GM21390 (cell line): Measurements from ENCODE around the gene IRF3.

Experiments used
- ATAC-seq: cut with Tn5 transposase; IDR thresholded peaks from one replicate; pipeline ENCODE4 v1.9.1; 2021; ENCODE audit not compliant: unreplicated experiment

The IRF3 gene

DNA sequence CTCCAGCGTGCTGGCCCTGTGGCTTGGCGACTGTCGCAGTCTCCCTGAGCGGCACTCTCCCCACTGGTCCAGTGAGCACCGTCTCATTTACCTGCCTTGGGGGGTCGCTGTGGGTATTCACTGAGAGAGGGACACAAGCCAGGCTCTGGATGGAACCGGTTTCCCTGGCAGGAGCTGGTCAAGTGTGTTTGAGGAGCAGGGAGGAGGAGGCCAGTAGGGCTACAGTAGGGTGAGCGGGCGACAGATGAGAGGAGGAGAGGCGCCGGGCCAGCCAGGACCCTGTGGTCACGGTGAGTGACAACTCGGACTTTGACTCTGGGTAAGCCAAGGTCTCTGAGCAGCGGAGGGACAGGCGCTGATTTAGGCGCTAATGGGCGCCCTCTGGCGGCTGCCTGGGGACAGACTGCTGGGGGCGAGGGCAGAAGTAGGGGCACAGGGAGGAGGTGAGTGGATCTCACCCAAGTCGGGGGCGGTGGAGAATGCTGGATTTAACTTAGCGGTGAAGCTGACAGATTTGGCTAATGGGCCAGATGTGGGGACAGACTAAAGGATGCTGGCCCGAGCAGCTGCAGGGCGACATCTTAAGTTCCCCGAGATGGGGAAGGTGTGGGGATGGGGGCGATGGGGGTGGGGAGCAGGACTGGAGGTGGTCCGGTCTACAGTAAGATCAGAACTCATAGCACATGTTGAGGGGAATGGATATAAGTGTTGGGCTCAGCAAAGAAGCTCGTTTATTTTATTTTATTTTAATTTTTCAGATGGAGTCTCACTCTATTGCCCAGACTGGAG, 6.7 kb upstream of the IRF3 start:
- no peak for ATAC-seq

DNA sequence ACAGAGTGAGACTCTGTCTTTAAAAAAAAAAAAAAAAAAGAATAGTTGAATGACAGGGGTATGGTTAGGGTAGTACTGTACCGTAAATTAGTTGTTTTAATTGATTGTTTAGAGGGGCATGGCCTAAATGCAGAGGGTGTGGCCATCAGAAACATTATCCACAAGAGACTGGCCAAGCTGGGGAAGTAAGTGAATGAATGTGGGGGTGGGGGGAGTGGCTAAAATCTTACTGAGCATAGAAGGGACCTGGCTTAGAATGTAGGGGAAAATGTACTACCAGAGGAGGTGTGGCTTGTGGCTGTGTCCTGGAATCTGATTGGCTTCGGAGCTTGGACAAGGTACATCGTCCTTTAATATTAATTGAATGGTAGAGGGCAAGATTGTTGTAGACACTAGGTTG, 3.9 kb upstream of the IRF3 start:
- no peak for ATAC-seq

DNA sequence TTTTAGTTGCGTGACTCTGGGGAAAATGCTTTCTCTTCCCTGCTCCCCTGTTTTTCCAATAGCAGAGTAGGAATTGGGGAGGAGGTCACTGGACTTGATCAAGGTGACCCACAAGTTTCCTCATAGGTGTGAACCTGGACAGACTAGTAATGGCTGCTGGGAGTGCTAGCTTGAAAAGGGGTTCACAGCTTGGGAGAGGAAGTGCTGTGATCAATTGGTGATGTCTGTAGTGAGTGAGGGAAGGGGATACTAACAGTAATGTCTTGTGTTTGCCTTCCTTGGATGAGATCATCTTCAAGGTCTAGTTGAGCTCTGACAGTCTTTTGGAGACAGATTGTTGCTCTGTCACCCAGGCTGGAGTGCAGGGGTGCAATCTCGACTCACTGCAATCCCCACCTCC, 1.8 kb upstream of the IRF3 start:
- ATAC-seq: no peak

DNA sequence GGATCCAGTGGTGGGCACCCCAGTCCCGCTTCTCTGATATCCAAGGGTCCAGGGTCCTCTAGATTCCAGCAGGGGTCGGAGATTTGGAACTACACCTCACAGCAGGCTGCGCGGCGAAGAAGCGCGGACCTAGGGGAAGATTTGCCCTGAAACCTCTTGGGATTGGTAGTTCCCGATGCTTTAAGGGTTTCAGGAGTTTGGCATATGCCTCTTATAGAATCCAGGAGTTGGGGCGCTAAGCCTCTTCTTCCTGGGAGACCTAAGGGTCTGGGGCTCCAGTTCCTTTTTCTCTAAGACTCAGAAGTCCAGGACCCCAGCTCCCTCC, 425 bp upstream of the IRF3 start:
- ATAC-seq: no peak

DNA sequence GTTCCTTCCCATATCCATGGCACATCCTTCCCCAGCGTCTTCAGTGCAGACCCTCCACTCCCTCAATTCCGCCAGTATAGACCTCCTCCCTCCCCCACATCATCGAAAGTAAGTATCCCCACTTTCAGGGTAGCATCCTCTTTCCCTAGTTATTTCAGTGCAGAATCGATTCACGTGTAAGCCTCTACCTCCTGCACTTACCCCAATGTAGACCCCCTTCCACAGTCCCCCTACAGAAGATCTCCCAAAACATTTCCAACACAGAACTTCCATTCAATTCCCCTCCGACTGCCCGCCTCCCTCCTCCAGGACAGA, 664 bp downstream of the IRF3 start:
- ATAC-seq: no peak

DNA sequence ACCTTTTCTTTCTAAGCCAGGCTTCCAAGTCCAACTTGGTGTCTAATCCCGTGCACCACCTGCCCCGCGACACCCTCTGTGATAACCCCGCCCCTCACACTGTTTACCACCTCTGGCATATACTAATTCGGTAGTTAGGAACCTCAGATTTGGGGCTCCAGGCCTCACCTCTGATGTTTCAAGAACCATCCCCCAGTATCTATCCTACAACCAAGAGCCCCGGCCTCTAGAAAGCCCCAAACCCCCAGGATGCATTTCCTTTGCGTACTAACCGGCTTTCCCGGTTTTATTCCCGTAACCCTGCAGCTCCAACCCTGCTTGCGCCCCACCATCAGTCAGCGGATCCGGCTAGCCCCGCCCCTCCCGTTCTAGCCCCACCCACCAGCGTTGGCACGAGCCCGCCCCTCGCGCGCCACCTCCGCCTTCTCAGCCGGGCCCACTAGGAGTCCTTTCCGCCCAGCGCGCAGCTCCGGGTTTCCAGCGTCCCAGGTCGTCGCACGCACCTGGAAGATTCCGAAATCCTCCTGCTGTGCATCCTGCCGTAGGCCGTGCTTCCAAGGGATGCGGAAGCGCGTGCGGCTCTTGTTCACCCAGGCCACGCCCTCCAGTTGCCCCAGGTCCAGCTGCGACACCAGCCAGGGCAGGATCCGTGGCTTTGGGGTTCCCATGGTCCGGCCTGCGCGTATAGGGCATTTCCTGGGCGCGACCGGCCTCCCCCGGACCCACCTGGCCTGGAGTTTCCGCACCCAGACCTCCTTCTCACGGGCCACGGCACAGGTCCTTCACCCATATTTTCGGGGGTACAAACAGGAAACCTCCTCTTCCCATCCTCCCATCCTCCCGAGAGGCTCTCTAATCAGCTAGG, 1.3 kb downstream of the IRF3 start:
- ATAC-seq: no peak

DNA sequence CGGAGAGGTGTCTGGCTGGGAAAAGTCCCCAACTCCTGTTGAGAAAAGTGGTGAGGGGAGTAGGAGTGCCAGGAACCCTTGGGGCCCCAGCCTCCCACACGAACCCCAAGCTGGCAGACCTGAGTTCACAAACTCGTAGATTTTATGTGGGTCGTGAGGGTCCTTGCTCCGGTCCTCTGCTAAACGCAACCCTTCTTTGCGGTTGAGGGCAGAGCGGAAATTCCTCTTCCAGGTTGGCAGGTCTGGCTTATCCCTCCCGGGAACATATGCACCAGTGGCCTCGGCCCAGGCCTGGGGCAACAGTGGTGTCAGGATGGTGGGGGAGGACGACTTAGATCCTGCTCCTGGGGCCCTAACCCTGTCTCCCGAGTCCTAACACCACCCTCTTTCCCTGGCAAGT, 2.4 kb downstream of the IRF3 start:
- ATAC-seq: no peak

DNA sequence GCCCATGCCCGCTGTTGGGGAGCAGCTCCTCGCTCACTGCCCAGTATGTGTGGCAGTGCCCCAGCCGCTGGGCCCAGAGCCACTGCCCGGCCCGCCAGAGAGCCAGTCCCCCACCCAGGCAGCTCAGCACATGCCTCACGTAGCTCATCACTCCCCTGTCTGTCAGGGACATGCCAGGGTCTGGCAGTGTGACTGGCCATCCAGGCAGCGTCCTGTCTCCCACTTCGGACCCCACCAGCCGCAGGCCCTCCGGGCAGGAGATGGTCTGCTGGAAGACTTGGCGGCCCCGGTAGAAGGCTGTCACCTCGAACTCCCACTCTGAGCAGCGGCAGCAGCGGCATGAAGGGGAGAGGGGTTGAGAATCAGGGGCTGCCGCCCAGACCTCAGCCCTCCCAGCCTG, 3.6 kb downstream of the IRF3 start:
- ATAC-seq: no peak

DNA sequence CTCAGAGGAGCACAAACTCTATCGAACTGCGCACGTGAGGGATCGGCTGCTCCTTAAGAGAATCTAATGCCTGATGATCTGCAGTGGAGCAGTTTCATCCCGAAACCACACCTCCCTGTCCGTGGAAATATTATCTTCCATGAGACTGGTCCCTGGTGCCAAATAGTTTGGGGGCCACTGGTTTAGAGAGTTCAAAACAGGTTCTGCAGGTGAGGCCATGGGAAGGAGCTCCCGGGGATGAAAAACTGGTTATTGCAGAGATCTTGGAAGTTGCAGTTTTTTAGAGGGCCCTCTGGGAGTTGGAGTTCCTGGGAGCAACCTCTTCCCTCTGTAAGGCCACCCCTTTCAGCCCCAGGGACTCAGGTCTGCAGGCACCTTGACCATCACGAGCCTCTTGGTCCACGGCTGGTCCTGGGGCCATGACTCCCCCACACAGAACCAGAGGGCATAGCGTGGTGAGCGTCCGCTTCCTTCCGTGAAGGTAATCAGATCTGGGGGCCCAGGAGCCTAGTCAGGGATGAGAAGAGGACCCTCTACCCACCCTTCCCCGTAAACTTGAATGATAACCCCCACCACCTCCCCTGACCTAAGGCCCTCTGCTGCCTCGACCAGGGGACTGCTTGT, 5.2 kb downstream of the IRF3 start:
- no peak for ATAC-seq

DNA sequence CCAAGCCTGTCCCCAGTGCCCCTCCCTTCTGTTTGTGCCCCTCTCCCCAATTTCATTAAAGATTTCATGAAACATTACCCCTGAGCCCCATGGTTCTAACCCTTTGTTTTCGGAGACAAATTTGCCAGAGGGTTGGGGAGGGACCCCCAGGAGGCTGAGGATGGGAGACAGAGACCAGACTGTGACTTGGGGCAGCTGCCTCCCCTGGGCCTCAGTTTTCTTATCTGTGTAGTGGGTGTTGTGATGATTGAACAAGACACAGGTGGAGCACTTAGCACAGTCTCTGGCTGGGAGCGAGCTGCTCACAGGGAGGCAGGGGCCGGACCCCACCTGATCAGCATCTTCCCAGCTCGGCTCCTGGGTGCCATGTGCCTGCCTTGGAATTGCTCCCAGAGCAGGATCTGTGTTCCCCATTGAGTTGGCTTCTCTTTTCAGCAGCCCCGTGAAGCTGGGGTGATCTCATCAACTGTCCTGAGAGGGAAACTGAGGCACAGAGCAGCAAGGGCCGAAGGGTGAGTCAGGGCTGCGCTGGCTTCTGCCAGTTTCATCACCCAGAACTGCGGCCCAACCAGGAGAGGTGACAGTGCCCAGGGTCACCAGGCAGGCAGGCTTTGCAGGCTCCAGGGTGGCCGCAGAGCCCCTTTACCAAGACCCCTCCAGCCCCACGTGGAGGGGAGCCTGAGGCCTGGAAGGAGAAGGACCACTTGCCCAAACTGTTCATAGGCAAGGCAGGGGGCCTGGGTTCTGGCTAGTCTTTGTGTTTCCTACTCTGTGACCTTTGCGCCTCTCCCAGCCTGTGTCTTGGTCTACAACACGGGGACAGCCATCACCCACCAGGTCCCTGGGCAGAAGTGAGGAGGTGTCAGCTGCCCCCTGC, 6.9 kb downstream of the IRF3 start:
- ATAC-seq: no peak

DNA sequence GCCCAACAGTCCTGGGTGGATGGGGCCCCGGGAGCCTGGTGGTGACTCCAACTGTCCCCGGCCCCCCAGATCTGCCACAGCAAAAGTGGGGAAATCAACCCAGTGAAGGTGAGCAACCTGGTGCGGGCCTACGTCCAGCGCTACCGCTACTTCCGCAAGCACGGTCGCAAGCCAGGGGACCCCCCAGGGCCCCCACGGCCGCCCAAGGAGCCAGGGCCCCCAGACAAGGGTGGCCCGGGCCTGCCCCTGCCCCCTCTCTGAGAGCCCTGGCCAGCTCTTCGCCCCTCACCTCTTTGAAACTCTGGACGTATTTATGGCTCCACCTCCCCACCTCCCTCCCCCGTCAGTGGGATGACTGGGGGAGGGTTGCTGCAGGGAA, 7.5 kb downstream of the IRF3 start:
- no peak for ATAC-seq

DNA sequence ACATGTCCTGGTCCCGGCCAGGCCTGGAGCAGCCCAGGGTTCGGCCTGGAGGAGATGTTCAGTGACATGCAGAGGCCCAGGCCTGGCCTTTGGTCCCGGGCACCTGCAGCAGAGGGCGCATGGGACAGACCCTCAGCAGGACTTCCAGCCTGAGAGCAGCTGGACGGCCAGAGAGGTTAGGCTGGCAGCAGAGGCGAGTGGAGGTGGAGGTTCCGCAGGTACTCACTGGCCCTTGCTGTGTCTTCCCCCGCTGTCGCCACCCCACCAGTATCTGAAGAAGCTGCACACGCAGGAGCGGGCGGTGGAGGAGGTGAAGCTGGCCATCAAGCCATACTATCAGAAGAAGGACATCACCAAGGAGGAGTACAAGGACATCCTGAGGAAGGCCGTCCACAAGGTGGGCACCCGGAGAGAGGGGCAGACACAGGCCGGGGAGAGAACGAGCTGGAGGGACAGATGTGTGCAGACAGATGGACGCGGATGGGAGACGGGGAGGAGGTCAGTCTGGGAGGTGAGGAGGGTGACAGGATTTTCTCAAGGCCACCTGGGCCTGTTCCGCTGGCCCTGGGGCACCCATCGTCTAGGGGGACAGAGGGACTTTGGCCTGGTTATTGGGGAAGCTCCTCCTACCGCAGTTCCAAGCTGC, 8.0 kb downstream of the IRF3 start:
- ATAC-seq: no peak

DNA sequence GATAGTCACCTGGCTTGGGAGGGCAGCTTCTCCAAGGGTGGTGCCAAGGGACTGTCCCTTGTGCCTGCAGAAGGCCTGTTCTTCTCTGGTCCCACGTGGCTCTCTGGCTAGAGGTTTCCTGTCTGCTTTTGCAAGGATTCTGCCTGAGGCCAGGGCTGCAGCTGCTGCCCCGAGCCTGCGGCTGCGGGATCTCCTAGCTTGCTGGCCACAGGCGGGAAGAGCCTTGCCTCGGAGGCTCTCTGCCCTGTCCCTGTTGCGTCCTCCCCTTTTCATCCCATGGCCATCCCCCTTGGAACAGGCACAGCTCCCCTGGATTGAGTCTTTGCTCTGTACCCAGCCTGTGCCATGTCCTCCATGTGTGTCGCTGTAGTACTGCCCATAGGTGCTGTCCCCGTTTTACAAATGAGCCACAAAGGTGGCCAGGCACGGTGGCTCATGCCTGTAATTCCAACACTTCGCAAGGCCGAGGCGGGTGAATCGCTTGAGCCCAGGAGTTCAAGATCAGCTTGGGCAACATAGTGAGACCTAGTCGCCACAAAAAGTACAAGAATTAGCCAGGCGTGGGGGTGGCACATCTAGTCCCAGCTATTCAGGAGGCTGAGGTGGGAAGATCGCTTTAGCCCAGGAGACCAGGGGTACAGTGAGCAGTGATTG, 9.1 kb downstream of the IRF3 start:
- ATAC-seq: no peak

DNA sequence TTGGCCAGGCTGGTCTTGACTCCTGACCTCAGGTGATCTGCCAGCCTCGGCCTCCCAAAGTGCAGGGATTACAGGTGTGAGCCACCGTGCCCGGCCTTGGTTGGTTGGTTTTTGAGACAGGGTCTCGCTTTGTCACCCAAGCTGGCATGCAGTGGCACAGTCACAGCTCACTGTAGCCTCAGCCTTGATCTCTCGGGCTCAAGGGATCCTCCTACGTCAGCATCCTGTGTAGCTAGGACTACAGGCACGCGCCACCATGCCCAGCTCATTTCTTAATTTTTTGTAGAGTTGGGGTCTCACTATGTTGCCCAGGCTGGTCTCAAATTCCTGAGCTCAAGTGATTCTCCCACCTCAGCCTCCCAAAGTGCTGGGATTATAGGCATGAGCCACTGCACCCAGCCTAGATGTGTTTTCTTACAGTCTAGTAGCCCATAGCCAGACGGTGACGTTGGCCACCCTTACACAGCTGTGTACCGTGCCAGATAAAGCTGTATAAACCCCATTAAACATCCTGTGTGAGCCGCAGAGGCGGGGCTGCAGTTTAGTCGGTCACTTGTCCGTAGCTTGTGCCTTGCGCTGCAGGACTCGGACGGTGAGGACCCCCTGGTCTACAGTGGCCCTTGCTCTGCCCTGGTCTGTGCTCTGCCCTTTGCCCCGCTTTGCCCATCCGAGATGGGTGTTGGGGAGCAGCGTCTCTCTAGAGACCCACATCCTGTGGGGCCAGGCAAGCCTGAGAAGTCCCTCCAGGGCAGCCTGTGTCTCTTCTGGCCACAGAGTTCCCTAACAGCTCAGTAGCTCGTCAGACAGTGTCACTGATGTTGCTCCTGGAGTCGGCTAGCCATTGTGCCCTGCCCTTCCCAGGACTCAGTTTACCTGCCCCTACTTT, 9.8 kb downstream of the IRF3 start:
- no peak for ATAC-seq

DNA sequence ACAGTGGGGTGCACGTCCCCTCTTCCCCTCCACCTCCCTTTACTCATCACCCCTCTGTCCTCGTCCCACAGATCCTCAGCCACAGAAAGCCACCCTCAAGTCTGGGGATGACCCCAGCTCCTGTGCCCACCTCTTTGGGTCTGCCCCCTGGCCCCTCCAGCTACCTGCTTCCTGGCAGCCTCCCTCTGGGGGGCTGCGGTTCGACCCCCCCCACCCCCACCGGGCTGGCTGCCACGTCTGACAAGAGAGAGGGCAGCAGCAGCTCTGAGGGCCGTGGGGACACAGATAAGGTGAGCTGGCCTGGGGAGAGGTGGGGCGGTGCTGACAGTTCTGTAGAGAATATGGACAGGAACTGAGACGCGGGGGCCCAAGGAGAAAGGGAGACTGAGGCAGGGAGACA, 11.1 kb downstream of the IRF3 start:
- no peak for ATAC-seq

DNA sequence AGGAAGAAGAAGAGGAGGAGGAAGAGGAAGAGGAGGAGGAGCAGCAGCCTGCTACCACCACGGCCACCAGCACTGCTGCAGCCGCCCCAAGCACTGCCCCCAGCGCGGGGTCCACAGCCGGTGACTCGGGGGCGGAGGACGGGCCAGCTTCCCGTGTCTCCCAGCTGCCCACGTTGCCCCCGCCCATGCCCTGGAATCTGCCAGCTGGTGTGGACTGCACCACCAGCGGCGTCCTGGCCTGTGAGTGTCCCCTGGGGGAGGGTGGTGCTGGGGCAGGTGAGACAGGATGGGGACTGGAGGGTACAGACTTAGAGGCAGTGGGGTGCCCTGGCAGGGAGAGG, 12.2 kb downstream of the IRF3 start:
- ATAC-seq: no peak

DNA sequence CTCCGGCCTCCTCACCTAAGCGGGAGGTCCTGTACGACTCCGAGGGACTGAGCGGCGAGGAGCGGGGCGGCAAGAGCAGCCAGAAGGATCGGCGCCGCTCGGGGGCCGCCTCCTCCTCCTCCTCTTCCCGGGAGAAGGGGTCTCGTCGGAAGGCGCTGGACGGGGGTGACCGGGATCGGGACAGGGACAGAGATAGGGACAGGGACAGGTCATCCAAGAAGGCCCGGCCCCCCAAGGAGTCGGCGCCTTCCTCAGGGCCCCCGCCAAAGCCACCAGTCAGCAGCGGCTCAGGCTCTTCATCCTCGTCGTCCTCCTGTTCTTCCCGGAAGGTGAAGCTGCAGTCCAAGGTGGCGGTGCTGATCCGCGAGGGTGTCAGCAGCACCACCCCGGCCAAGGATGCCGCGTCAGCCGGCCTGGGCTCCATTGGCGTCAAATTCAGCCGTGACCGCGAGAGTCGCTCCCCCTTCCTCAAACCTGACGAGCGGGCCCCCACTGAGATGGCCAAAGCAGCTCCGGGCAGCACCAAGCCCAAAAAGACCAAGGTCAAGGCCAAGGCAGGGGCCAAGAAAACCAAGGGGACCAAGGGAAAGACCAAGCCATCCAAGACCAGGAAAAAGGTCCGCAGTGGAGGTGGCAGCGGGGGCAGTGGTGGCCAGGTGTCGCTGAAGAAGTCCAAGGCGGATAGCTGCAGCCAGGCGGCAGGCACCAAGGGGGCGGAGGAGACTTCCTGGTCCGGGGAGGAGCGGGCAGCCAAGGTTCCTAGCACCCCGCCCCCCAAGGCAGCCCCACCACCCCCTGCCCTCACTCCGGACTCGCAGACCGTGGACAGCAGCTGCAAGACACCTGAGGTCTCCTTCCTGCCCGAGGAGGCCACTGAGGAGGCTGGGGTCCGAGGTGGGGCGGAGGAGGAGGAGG, 12.8 kb downstream of the IRF3 start:
- no peak for ATAC-seq

DNA sequence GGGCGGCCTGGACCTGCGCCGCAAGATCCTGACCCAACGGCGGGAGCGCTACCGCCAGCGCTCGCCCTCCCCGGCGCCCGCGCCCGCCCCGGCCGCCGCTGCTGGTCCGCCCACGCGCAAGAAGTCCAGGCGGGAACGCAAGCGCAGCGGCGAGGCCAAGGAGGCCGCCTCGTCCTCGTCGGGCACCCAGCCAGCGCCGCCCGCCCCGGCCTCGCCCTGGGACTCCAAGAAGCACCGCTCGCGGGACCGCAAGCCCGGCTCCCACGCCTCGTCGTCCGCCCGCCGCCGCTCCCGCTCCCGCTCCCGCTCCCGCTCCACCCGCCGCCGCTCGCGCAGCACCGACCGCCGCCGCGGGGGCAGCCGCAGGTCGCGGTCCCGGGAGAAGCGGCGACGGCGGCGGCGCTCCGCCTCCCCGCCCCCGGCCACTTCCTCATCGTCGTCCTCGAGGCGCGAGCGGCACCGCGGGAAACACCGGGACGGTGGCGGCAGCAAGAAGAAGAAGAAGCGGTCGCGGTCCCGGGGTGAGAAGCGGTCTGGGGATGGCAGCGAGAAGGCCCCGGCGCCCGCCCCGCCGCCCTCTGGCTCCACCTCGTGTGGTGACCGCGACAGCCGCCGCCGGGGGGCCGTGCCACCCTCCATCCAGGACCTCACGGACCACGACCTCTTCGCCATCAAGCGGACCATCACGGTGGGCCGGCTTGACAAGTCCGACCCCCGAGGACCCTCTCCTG, 13.7 kb downstream of the IRF3 start:
- ATAC-seq: no peak
